NT2/D1 (cell line): ENCODE measurements around the gene SLITRK1.

Source experiments
- SUZ12 ChIP-seq: IDR thresholded peaks from 2 replicates; pipeline ENCODE4 v1.6.1; 2011; ENCODE audit not compliant: insufficient read length, insufficient read depth; ENCODE audit errors: extremely low read depth
- ZNF274 ChIP-seq: IDR thresholded peaks from 2 replicates; pipeline ENCODE4 v1.6.1; 2011; ENCODE audit warnings: mild to moderate bottlenecking, low read depth, low read length

- TF ChIP-seq ZNF274 (no peak), SUZ12 (no peak)
Measured at GRCh38 chr13:83883061-83883523, 818 bp upstream of the SLITRK1 start.
